GM21423 (cell line): ENCODE results near the gene AOC2.
"Not testable (repeated sequence)": the region's sequence is repeated elsewhere in the genome, so short reads cannot be mapped to it uniquely, and the experiment has no call there.

ENCODE experiments used
- ATAC-seq: cut with Tn5 transposase; IDR thresholded peaks from one replicate; pipeline ENCODE4 v1.9.1; 2021; ENCODE audit warnings: mild to moderate bottlenecking, moderate library complexity; ENCODE audit not compliant: unreplicated experiment

Gene AOC2

GRCh38 chr17:42880776-42881310 is 36.5 kb downstream of the AOC2 start:
- no peak for ATAC-seq

- ATAC-seq: not testable (repeated sequence)
Measured at GRCh38 chr17:42881706-42882105, 37.3 kb downstream of the AOC2 start.

- no peak for ATAC-seq
Measured at GRCh38 chr17:42882166-42882565, 37.8 kb downstream of the AOC2 start.

GRCh38 chr17:42883802-42884558 is 39.6 kb downstream of the AOC2 start:
- ATAC-seq: no peak

GRCh38 chr17:42885806-42886205 is 41.4 kb downstream of the AOC2 start:
- not testable (repeated sequence) for ATAC-seq

- ATAC-seq: no peak
Measured at GRCh38 chr17:42886283-42887176, 42.1 kb downstream of the AOC2 start.

- ATAC-seq: no peak
Measured at GRCh38 chr17:42889809-42890208, 45.4 kb downstream of the AOC2 start.

GRCh38 chr17:42891539-42892152 is 47.3 kb downstream of the AOC2 start:
- no peak for ATAC-seq

GRCh38 chr17:42893359-42893758 is 49.0 kb downstream of the AOC2 start:
- ATAC-seq: no peak

GRCh38 chr17:42894283-42895184 is 50.2 kb downstream of the AOC2 start:
- no peak for ATAC-seq

GRCh38 chr17:42895185-42895555 is 50.8 kb downstream of the AOC2 start:
- no peak for ATAC-seq

- no peak for ATAC-seq
Measured at GRCh38 chr17:42898147-42898811, 53.9 kb downstream of the AOC2 start.

GRCh38 chr17:42899981-42900380 is 55.6 kb downstream of the AOC2 start:
- ATAC-seq: not testable (repeated sequence)
